Measurements from ENCODE around the gene HPN.
A peak's percentile ranks its signal among the peaks of the same experiment; 100 is the strongest.
"Not testable (repeated sequence)": the region's sequence is repeated elsewhere in the genome, so short reads cannot be mapped to it uniquely, and the experiment has no call there.

HPN gene

GRCh38 chr19:35028600-35028885, 13.0 kb upstream of the HPN start:
- not testable (repeated sequence) for DNase-seq

GRCh38 chr19:35029275-35029736, 12.2 kb upstream of the HPN start:
- DNase-seq: not testable (repeated sequence)

GRCh38 chr19:35029737-35030256, 11.7 kb upstream of the HPN start:
- DNase-seq: no peak

GRCh38 chr19:35030257-35031071, 11.1 kb upstream of the HPN start, which contains the start of gene SCN1B:
Gene SCN1B (plus strand): TSS chr19:35030470. CDS start chr19:35030821, 351 bp downstream.
- peak; percentile 73 for DNase-seq

- no peak for DNase-seq
Observed at GRCh38 chr19:35031072-35031881, 10.2 kb upstream of the HPN start.

- DNase-seq: no peak
Observed at GRCh38 chr19:35032356-35032865, 9.1 kb upstream of the HPN start.

GRCh38 chr19:35033067-35034004, 8.2 kb upstream of the HPN start:
- DNase-seq: no peak

- no peak for DNase-seq
Observed at GRCh38 chr19:35034005-35034502, 7.5 kb upstream of the HPN start.

- no peak for DNase-seq
Observed at GRCh38 chr19:35034588-35035382, 6.7 kb upstream of the HPN start.

- DNase-seq: no peak
Observed at GRCh38 chr19:35037716-35038622, 3.6 kb upstream of the HPN start.

- no peak for DNase-seq
Observed at GRCh38 chr19:35038623-35039512, 2.7 kb upstream of the HPN start.

- DNase-seq: no peak
Observed at GRCh38 chr19:35039881-35040825, 1.4 kb upstream of the HPN start.

GRCh38 chr19:35040826-35041547, 534 bp upstream of the HPN start:
- DNase-seq: peak; percentile 28

GRCh38 chr19:35042056-35042730, 672 bp downstream of the HPN start:
- no peak for DNase-seq

GRCh38 chr19:35042954-35043604, 1.6 kb downstream of the HPN start:
- DNase-seq: no peak

- DNase-seq: no peak
Observed at GRCh38 chr19:35043906-35044305, 2.4 kb downstream of the HPN start.
